A673 (cell line): Measurements from ENCODE around the gene RHOD. TPM values are rescaled to one million over a fixed set of nuclear protein-coding genes. Genes with fewer than 3 reads are reported as not detected.

Experiments
- BruUV-seq: library from RNA; stranded (reverse); fragments of 400-500 nt; replicated peaks from 2 replicates; lab custom pipeline; 2021; lab: Mats Ljungman, UMichigan
- CTCF ChIA-PET: fragments of 300-600 bp; sonication (Branson Sonifier 250); formaldehyde crosslinking; loops from one replicate; lab custom pipeline; 2022; ENCODE audit warnings: antibody characterized with exemption; lab: Charles Lee
- POLR2A ChIA-PET: fragments of 300-600 bp; sonication (Branson Sonifier 250); formaldehyde crosslinking; loops from one replicate; lab custom pipeline; 2022; ENCODE audit warnings: antibody characterized with exemption; ENCODE audit not compliant: low non-redundant PET; lab: Charles Lee
- DNase-seq: peaks from one replicate; pipeline ENCODE4 v3.0.0-alpha.2; 2015; ENCODE audit warnings: low spot score
- H3K27ac ChIP-seq: fragments of 200-600 bp; sonication (generic); 2 replicates; pipeline ENCODE4 v1.5.1; 2016; ENCODE audit warnings: mixed run types, low read depth, mild to moderate bottlenecking, mixed read lengths, antibody characterized with exemption, low read length; ENCODE audit not compliant: poor library complexity, severe bottlenecking
- H3K27me3 ChIP-seq: fragments of 200-600 bp; sonication (generic); replicated peaks from 2 replicates; pipeline ENCODE4 v1.6.1; 2017; ENCODE audit warnings: mixed run types, low read depth, mild to moderate bottlenecking, mixed read lengths, antibody characterized with exemption, low read length; ENCODE audit not compliant: insufficient read depth, poor library complexity
- H3K36me3 ChIP-seq: fragments of 200-600 bp; sonication (generic); 2 replicates; pipeline ENCODE4 v1.6.1; 2016; ENCODE audit warnings: mixed run types, mild to moderate bottlenecking, mixed read lengths, antibody characterized with exemption, low read length; ENCODE audit not compliant: insufficient read depth, poor library complexity, severe bottlenecking
- H3K4me1 ChIP-seq: fragments of 200-600 bp; sonication (generic); 2 replicates; pipeline ENCODE4 v1.6.1; 2017; ENCODE audit warnings: mixed run types, mild to moderate bottlenecking, mixed read lengths, antibody characterized with exemption, low read length; ENCODE audit not compliant: insufficient read depth, poor library complexity, severe bottlenecking
- H3K4me3 ChIP-seq: fragments of 200-600 bp; sonication (generic); 2 replicates; pipeline ENCODE4 v1.5.1; 2016; ENCODE audit warnings: low read depth, mixed run types, mild to moderate bottlenecking, mixed read lengths, low read length; ENCODE audit not compliant: poor library complexity, severe bottlenecking
- H3K9me3 ChIP-seq: fragments of 200-600 bp; sonication (generic); 2 replicates; pipeline ENCODE4 v1.6.1; 2016; ENCODE audit warnings: mixed run types, low read depth, mild to moderate bottlenecking, mixed read lengths, antibody characterized with exemption, low read length; ENCODE audit not compliant: poor library complexity, severe bottlenecking
- CTCF ChIP-seq: fragments of 300-800, 200-600 bp; sonication (generic); conservative IDR thresholded peaks from 2 replicates; pipeline ENCODE4 v1.5.1; 2017; ENCODE audit warnings: low read depth, mild to moderate bottlenecking, antibody characterized with exemption, low read length, moderate library complexity, mixed read lengths
- EZH2 ChIP-seq: fragments of 200-600 bp; sonication (generic); IDR thresholded peaks from 2 replicates; pipeline ENCODE4 v1.6.1; 2017; ENCODE audit warnings: borderline replicate concordance, low read depth, mild to moderate bottlenecking, mixed read lengths, antibody characterized with exemption, low read length; ENCODE audit not compliant: poor library complexity, severe bottlenecking
- intact Hi-C: fragments of 100-400 bp; cut with micrococcal nuclease; formaldehyde crosslinking; loops from one replicate; pipeline ENCODE4 v1.10.0; 2022; ENCODE audit not compliant: unreplicated experiment
- total RNA-seq: library from RNA; stranded (reverse); gene quantifications from 2 replicates; pipeline ENCODE4 v1.2.3, GENCODE V29; 2021

RHOD gene
- total RNA-seq, 1 experiment from 2014 or later = 0.88 TPM

- H3K36me3 ChIP-seq = no peaks in the 10 kb centered on the region
- ChIA-PET CTCF (interaction anchor here (0.6 to 2.2 kb wide), 5 partner anchors 10 to 560 kb away, joined by 3 to 21 read pairs (median 4); no protein-coding TSS in a partner anchor), POLR2A (no interaction called here)
- no peak overlapping the region for H3K27ac ChIP-seq
- DNase-seq = no peak
- no peaks in the 10 kb centered on the region for H3K27me3 ChIP-seq
- H3K9me3 ChIP-seq = no peaks in the 10 kb centered on the region
- peaks cover 12% of the 10 kb centered on the region for H3K4me1 ChIP-seq
- no peak overlapping the region for H3K4me3 ChIP-seq
- no TSS peak for BruUV-seq
- intact Hi-C loops = loop anchor here (10.0 kb wide), 3 partner anchors 200 to 330 kb away; no protein-coding TSS in a partner anchor
- TF ChIP-seq CTCF (no peak), EZH2 (no peak)
Measured at GRCh38 chr11:67054346-67054835, 2.3 kb upstream of the RHOD start.

- H3K27ac ChIP-seq = no peak overlapping the region
- TF ChIP-seq CTCF = no peak
- H3K36me3 ChIP-seq = no peaks in the 10 kb centered on the region
- no TSS peak for BruUV-seq
- peaks cover 12% of the 10 kb centered on the region for H3K4me1 ChIP-seq
- peak; percentile 75 for DNase-seq
- no peaks in the 10 kb centered on the region for H3K27me3 ChIP-seq
- ChIA-PET CTCF (interaction anchor here (0.7 to 1.8 kb wide), 3 partner anchors 10 to 327 kb away, joined by 3 to 8 read pairs (median 4); no protein-coding TSS in a partner anchor), POLR2A (no interaction called here)
- H3K4me3 ChIP-seq = no peak overlapping the region
- intact Hi-C loops = loop anchor here (10.0 kb wide), 3 partner anchors 200 to 330 kb away; no protein-coding TSS in a partner anchor
- no peaks in the 10 kb centered on the region for H3K9me3 ChIP-seq
Measured at GRCh38 chr11:67054836-67055523, 1.7 kb upstream of the RHOD start.

GRCh38 chr11:67055812-67056211 lies 835 bp upstream of the RHOD start:
- TF ChIP-seq CTCF (no peak), EZH2 (no peak)
- CTCF ChIA-PET = interaction anchor here (0.7 to 1.4 kb wide), 2 partner anchors 261 to 327 kb away, joined by 3 to 4 read pairs; no protein-coding TSS in a partner anchor
- Histone ChIP-seq H3K4me3 (no peak overlapping the region), H3K4me1 (peaks cover 12% of the 10 kb centered on the region), H3K9me3 (no peaks in the 10 kb centered on the region), H3K27ac (no peak overlapping the region), H3K27me3 (no peaks in the 10 kb centered on the region), H3K36me3 (no peaks in the 10 kb centered on the region)
- no peak for DNase-seq
- POLR2A ChIA-PET = no interaction called here
- no TSS peak for BruUV-seq
- intact Hi-C loops = loop anchor here (10.0 kb wide), 3 partner anchors 199 to 329 kb away; no protein-coding TSS in a partner anchor
